ENCODE results near the gene EBI3. TPM values are rescaled to one million over a fixed set of nuclear protein-coding genes. Genes with fewer than 3 reads are reported as not detected.
A peak's percentile ranks its signal among the peaks of the same experiment; 100 is the strongest.

The EBI3 gene
- total RNA-seq, 1 experiment from 2014 or later, result 0.68 TPM

DNA sequence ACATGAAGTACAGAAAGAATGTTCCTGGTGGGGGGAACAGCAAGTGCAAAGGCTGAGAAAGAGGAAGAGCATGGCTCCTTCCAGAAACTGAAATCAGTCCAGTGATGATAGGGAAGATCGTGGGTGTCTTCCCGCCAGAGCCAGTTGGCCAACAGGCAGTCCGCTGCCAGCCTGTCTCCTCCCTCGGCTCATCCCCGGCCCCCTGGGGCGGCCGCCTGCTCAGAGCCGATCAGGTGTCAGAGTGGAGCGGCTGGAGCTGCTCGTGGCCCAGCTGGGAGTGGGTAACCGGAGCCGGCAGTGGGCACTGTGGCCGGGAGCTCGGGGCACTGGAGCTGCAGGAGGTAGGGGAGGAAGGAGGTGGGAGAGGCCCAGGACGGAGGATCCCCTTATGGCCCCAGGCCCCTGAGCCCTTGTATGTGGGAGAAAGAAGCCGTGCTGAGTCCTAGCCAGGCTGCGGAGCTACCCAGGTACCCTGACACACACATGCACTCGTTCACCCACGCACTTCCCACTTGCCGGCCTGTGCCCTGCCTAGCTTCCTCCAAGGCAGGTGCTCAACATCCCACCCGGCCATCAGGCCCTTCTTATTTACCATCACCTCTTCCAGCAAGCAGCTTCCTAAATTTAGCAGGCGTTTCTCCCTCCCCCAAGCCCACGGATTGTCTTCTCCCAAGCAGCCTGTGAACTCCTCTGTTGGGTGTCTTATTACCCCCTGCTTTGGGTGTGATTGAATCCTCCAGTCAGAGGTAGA, 45.2 kb upstream of the EBI3 start:
- no peaks in the 10 kb centered on the region for H3K27me3 Mint-ChIP-seq (ENCODE audit: insufficient read depth, unreplicated experiment)
- BruUV-seq (replicated peaks), result no TSS peak

DNA sequence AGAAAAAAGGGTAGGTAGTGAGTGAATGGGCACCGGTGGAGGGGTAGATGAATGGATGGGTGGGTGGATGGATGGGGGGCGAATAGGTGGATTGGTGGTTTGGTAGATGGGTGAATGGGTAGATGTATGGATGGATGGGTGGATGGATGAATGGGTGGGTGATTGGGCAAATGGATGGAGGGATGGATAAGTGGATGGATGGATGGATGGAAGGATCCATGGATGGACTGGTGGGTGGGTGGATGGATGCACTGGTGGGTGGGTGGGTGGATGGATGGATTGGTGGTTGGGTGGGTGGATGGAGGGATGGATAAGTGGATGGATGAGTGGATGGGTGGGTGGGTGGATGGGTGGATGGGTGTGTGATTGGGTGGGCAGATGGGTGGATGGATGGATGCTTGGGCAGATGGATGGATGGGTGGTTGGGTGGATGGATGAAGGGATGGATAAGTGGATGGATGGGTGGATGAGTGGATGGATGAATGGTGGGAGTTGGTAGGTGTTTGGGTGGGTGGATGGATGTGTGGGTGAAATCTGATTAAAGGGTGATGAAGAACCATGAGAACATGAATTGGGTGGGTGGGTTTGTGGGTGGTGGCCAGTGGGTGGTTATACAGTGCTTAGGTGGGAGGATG, 44.5 kb upstream of the EBI3 start:
- ChIA-PET POLR2A (no interaction called here), CTCF (no interaction called here)
- no peaks in the 10 kb centered on the region for H3K9me3 ChIP-seq
- no TSS peak for BruUV-seq (replicated peaks)
- Mint-ChIP-seq H3K9me3 (ENCODE audit: unreplicated experiment) (no peaks in the 10 kb centered on the region), H3K27me3 (ENCODE audit: insufficient read depth, unreplicated experiment) (no peaks in the 10 kb centered on the region), H3K4me3 (ENCODE audit: unreplicated experiment) (peak overlapping the region; percentile 57), H3K36me3 (ENCODE audit: insufficient read depth, unreplicated experiment) (peaks cover 8% of the 10 kb centered on the region), H3K27ac (ENCODE audit: unreplicated experiment) (no peak overlapping the region), H3K4me1 (ENCODE audit: low read depth, unreplicated experiment) (no peaks in the 10 kb centered on the region)
- TF ChIP-seq, protein P1, sequence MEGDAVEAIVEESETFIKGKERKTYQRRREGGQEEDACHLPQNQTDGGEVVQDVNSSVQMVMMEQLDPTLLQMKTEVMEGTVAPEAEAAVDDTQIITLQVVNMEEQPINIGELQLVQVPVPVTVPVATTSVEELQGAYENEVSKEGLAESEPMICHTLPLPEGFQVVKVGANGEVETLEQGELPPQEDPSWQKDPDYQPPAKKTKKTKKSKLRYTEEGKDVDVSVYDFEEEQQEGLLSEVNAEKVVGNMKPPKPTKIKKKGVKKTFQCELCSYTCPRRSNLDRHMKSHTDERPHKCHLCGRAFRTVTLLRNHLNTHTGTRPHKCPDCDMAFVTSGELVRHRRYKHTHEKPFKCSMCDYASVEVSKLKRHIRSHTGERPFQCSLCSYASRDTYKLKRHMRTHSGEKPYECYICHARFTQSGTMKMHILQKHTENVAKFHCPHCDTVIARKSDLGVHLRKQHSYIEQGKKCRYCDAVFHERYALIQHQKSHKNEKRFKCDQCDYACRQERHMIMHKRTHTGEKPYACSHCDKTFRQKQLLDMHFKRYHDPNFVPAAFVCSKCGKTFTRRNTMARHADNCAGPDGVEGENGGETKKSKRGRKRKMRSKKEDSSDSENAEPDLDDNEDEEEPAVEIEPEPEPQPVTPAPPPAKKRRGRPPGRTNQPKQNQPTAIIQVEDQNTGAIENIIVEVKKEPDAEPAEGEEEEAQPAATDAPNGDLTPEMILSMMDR (IDR thresholded peaks at IDR 0.05; ENCODE audit: insufficient read depth in 1 of 2, low read depth in 1 of 2, low read length in 1 of 2, severe bottlenecking in 1 of 2, unreplicated experiment in 1 of 2), result no peak
- peaks cover 2% of the 10 kb centered on the region; the same call in 1 of the 2 replicates for H3K36me3 ChIP-seq (ENCODE audit: control insufficient read depth, insufficient read depth, low read length)
- intact Hi-C loops (cut with micrococcal nuclease; ENCODE audit: unreplicated experiment), result no loop called here
- no peak for DNase-seq
- no peaks in the 10 kb centered on the region for H3K27me3 ChIP-seq (replicated peaks; ENCODE audit: control insufficient read depth, insufficient read depth, low read length)
- H3K4me3 ChIP-seq (ENCODE audit: low read depth, low read length), result no peak overlapping the region
- H3K4me1 ChIP-seq, result 0 out of 2 replicates have a peak, but pooled peaks cover 11% of the 10 kb centered on the region

More for the DNA sequence above, 45.2 kb upstream of the EBI3 start:
- H3K36me3 ChIP-seq (ENCODE audit: control insufficient read depth, insufficient read depth, low read length), result peaks cover 2% of the 10 kb centered on the region; the same call in 1 of the 2 replicates
- no peaks in the 10 kb centered on the region for H3K9me3 ChIP-seq
- Mint-ChIP-seq H3K36me3 (ENCODE audit: insufficient read depth, unreplicated experiment) (peaks cover 8% of the 10 kb centered on the region), H3K4me1 (ENCODE audit: low read depth, unreplicated experiment) (no peaks in the 10 kb centered on the region), H3K4me3 (ENCODE audit: unreplicated experiment) (peak overlapping the region; percentile 57), H3K9me3 (ENCODE audit: unreplicated experiment) (no peaks in the 10 kb centered on the region), H3K27ac (ENCODE audit: unreplicated experiment) (no peak overlapping the region)
- no peaks in the 10 kb centered on the region for H3K27me3 ChIP-seq (replicated peaks; ENCODE audit: control insufficient read depth, insufficient read depth, low read length)
- CTCF ChIA-PET, result no interaction called here
- H3K4me1 ChIP-seq, result 0 out of 2 replicates have a peak, but pooled peaks cover 11% of the 10 kb centered on the region
- POLR2A ChIA-PET, result no interaction called here
- H3K4me3 ChIP-seq (ENCODE audit: low read depth, low read length), result no peak overlapping the region
- intact Hi-C loops (cut with micrococcal nuclease; ENCODE audit: unreplicated experiment), result no loop called here
- DNase-seq, result no peak
- TF ChIP-seq, protein P1 (IDR thresholded peaks at IDR 0.05; ENCODE audit: insufficient read depth in 1 of 2, low read depth in 1 of 2, low read length in 1 of 2, severe bottlenecking in 1 of 2, unreplicated experiment in 1 of 2), result no peak

DNA sequence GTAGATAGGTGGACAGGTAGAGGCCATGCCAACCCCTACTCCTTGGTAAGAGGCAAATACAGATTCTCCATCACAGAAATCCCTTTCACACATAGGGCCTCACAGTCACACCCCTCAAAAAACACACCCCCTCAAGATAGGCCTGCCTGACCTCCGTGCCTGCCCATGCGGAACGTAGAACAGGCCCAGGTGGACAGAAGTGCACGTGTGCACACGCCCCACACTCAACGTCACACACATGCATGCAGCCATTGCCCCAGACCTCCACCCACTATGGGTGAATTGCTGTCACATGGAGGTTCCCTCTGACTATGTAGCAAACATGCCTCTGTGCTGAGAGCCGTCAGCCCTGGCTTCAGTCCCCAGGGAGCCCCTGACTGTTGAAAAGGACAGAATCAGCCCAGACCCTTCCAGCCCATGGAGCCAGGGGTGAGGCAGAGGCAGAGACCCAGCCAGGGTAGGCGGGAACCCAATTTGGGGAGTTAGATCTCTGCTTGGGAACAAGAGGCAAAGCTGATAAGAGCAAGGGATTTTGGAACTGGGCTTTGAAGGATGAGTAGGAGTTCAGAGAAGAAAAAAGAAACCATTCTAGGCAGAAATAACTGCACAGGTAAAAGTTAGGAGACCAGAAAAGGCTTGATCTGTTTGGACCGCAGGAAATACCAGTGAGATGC, 43.8 kb upstream of the EBI3 start:
- no TSS peak for BruUV-seq (replicated peaks)
- no peak overlapping the region for H3K27ac Mint-ChIP-seq (ENCODE audit: unreplicated experiment)
- H3K9me3 Mint-ChIP-seq (ENCODE audit: unreplicated experiment), result no peaks in the 10 kb centered on the region
- H3K36me3 Mint-ChIP-seq (ENCODE audit: insufficient read depth, unreplicated experiment), result peaks cover 8% of the 10 kb centered on the region
- intact Hi-C loops (cut with micrococcal nuclease; ENCODE audit: unreplicated experiment), result no loop called here
- no peaks in the 10 kb centered on the region for H3K27me3 ChIP-seq (replicated peaks; ENCODE audit: control insufficient read depth, insufficient read depth, low read length)
- TF ChIP-seq, protein P1 (IDR thresholded peaks at IDR 0.05; ENCODE audit: insufficient read depth in 1 of 2, low read depth in 1 of 2, low read length in 1 of 2, severe bottlenecking in 1 of 2, unreplicated experiment in 1 of 2), result no peak
- H3K27me3 Mint-ChIP-seq (ENCODE audit: insufficient read depth, unreplicated experiment), result no peaks in the 10 kb centered on the region
- no peaks in the 10 kb centered on the region for H3K4me1 Mint-ChIP-seq (ENCODE audit: low read depth, unreplicated experiment)
- POLR2A ChIA-PET, result no interaction called here
- no peaks in the 10 kb centered on the region for H3K9me3 ChIP-seq
- no peak overlapping the region for H3K4me3 Mint-ChIP-seq (ENCODE audit: unreplicated experiment)
- H3K36me3 ChIP-seq (ENCODE audit: control insufficient read depth, insufficient read depth, low read length), result peaks cover under 1% of the 10 kb centered on the region; the same call in 1 of the 2 replicates
- DNase-seq, result no peak
- CTCF ChIA-PET, result no interaction called here
- 0 out of 2 replicates have a peak, but pooled peaks cover 8% of the 10 kb centered on the region for H3K4me1 ChIP-seq
- H3K4me3 ChIP-seq (ENCODE audit: low read depth, low read length), result no peak overlapping the region

Data from Caco-2 (cell line).